Breast epithelium (tissue), 3 donors: Measurements from ENCODE around the gene NSD2.

Experiments
- POLR2A ChIP-seq: fragments of 450-650 bp; IDR thresholded peaks from one replicate; pipeline ENCODE4 v1.6.1; 2016; ENCODE audit warnings: antibody characterized with exemption, mild to moderate bottlenecking, moderate library complexity
- POLR2AphosphoS5 ChIP-seq, 3 donors: sonication (generic); formaldehyde crosslinking; IDR thresholded peaks; one replicate each; pipeline ENCODE4 v1.6.1; 2017; ENCODE audit warnings: antibody characterized with exemption in 3 of 3
- TF ChIP-seq, protein P1 (sequence below), 3 donors: fragments of 450-650 bp; IDR thresholded peaks; one replicate each; pipeline ENCODE4 v1.5.1; 2016 to 2017; ENCODE audit warnings: antibody characterized with exemption in 3 of 3, mild to moderate bottlenecking in 3 of 3, moderate library complexity in 3 of 3

- TF ChIP-seq POLR2A (no peak), POLR2AphosphoS5 (IDR thresholded peaks at IDR 0.05) (no peak)
- TF ChIP-seq, protein P1, sequence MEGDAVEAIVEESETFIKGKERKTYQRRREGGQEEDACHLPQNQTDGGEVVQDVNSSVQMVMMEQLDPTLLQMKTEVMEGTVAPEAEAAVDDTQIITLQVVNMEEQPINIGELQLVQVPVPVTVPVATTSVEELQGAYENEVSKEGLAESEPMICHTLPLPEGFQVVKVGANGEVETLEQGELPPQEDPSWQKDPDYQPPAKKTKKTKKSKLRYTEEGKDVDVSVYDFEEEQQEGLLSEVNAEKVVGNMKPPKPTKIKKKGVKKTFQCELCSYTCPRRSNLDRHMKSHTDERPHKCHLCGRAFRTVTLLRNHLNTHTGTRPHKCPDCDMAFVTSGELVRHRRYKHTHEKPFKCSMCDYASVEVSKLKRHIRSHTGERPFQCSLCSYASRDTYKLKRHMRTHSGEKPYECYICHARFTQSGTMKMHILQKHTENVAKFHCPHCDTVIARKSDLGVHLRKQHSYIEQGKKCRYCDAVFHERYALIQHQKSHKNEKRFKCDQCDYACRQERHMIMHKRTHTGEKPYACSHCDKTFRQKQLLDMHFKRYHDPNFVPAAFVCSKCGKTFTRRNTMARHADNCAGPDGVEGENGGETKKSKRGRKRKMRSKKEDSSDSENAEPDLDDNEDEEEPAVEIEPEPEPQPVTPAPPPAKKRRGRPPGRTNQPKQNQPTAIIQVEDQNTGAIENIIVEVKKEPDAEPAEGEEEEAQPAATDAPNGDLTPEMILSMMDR (IDR thresholded peaks at IDR 0.05): no peak
Observed at GRCh38 chr4:1902243-1902642, 31.1 kb downstream of the NSD2 start.
